DND-41 (cell line): ENCODE data around the gene ARID3A.

Experiments used
- ATAC-seq: fragments of 200-7000 bp; cut with Tn5 transposase; 3 replicates; pipeline ENCODE4 v1.9.1; 2021; ENCODE audit warnings: low read depth; ENCODE audit not compliant: insufficient read depth
- DNase-seq: peaks from one replicate; pipeline ENCODE4 v3.0.0-alpha.2; 2020
- H2AFZ ChIP-seq: 2 replicates; pipeline ENCODE4 v1.6.0; 2012; ENCODE audit warnings: low read depth, low read length
- H3K27ac ChIP-seq: 2 replicates; pipeline ENCODE4 v1.5.1; 2012; ENCODE audit warnings: low read length, inconsistent platforms
- H3K27me3 ChIP-seq: fragments of 200-600 bp; sonication (generic); 2 replicates; pipeline ENCODE4 v1.6.0; 2012; ENCODE audit warnings: low read length, mild to moderate bottlenecking, inconsistent platforms; ENCODE audit not compliant: insufficient read depth, poor library complexity
- H3K36me3 ChIP-seq: 2 replicates; pipeline ENCODE4 v1.5.1; 2012; ENCODE audit warnings: low read length, inconsistent platforms; ENCODE audit not compliant: insufficient read depth
- H3K4me1 ChIP-seq: 2 replicates; pipeline ENCODE4 v1.5.1; 2012; ENCODE audit warnings: mild to moderate bottlenecking, low read length; ENCODE audit not compliant: insufficient read depth
- H3K4me2 ChIP-seq: 2 replicates; pipeline ENCODE4 v1.6.0; 2012; ENCODE audit warnings: mild to moderate bottlenecking, moderate library complexity, low read length, inconsistent platforms; ENCODE audit not compliant: insufficient read depth
- H3K4me3 ChIP-seq, 2 experiments: fragments of 200-600 bp in 1 of 2; shearing (Covaris generic) in 1 of 2; 2 replicates each; pipeline ENCODE4 v1.5.1; 2012 to 2016; ENCODE audit warnings: inconsistent platforms in 2 of 2, low read length in 2 of 2, mild to moderate bottlenecking in 2 of 2, low read depth in 1 of 2, moderate library complexity in 1 of 2
- H3K79me2 ChIP-seq: 2 replicates; pipeline ENCODE4 v1.6.0; 2012; ENCODE audit warnings: low read length, inconsistent platforms; ENCODE audit not compliant: insufficient read depth
- H3K9ac ChIP-seq: 2 replicates; pipeline ENCODE4 v1.6.0; 2012; ENCODE audit warnings: low read depth, mild to moderate bottlenecking, inconsistent platforms, low read length, moderate library complexity
- H3K9me3 ChIP-seq: 2 replicates; pipeline ENCODE4 v1.5.1; 2012; ENCODE audit warnings: low read length, moderate library complexity, mild to moderate bottlenecking, inconsistent platforms; ENCODE audit not compliant: insufficient read depth, severe bottlenecking
- H4K20me1 ChIP-seq: 2 replicates; pipeline ENCODE4 v1.6.0; 2012; ENCODE audit warnings: low read length; ENCODE audit not compliant: insufficient read depth
- EZH2 ChIP-seq: IDR thresholded peaks from 3 replicates; pipeline ENCODE4 v1.6.1; 2012; ENCODE audit warnings: borderline replicate concordance, low read depth, mild to moderate bottlenecking, moderate library complexity, low read length, inconsistent platforms; ENCODE audit not compliant: severe bottlenecking
- TF ChIP-seq, protein P1 (sequence below): IDR thresholded peaks from 2 replicates; pipeline ENCODE4 v1.5.1; 2012; ENCODE audit warnings: borderline replicate concordance, low read length, moderate library complexity, mild to moderate bottlenecking; ENCODE audit not compliant: poor library complexity, severe bottlenecking; ENCODE audit errors: extremely low read depth

The ARID3A gene

GRCh38 chr19:903266-903797, 22.5 kb upstream of the ARID3A start:
- no peak overlapping the region for H3K9ac ChIP-seq
- no peak for DNase-seq
- H3K27me3 ChIP-seq = no peaks in the 10 kb centered on the region
- no peaks in the 10 kb centered on the region for H3K9me3 ChIP-seq
- no peak for TF ChIP-seq EZH2
- TF ChIP-seq, protein P1, sequence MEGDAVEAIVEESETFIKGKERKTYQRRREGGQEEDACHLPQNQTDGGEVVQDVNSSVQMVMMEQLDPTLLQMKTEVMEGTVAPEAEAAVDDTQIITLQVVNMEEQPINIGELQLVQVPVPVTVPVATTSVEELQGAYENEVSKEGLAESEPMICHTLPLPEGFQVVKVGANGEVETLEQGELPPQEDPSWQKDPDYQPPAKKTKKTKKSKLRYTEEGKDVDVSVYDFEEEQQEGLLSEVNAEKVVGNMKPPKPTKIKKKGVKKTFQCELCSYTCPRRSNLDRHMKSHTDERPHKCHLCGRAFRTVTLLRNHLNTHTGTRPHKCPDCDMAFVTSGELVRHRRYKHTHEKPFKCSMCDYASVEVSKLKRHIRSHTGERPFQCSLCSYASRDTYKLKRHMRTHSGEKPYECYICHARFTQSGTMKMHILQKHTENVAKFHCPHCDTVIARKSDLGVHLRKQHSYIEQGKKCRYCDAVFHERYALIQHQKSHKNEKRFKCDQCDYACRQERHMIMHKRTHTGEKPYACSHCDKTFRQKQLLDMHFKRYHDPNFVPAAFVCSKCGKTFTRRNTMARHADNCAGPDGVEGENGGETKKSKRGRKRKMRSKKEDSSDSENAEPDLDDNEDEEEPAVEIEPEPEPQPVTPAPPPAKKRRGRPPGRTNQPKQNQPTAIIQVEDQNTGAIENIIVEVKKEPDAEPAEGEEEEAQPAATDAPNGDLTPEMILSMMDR = no peak
- peaks cover 27% of the 10 kb centered on the region for H3K36me3 ChIP-seq
- no peak overlapping the region for H3K4me3 ChIP-seq
- no peak for ATAC-seq
- H3K79me2 ChIP-seq = peaks cover 20% of the 10 kb centered on the region
- H3K27ac ChIP-seq = no peak overlapping the region
- H4K20me1 ChIP-seq = peaks cover 26% of the 10 kb centered on the region
- no peak overlapping the region for H3K4me2 ChIP-seq
- no peak overlapping the region for H2AFZ ChIP-seq
- H3K4me1 ChIP-seq = no peaks in the 10 kb centered on the region

- H3K27ac ChIP-seq = no peak overlapping the region
- no peak overlapping the region for H3K9ac ChIP-seq
- H3K4me1 ChIP-seq = peaks cover 4% of the 10 kb centered on the region; the same call in 1 of the 2 replicates
- H3K36me3 ChIP-seq = peaks cover 16% of the 10 kb centered on the region; the same call in 1 of the 2 replicates
- DNase-seq = no peak
- no peaks in the 10 kb centered on the region for H3K27me3 ChIP-seq
- peaks cover 26% of the 10 kb centered on the region for H4K20me1 ChIP-seq
- no peaks in the 10 kb centered on the region for H3K9me3 ChIP-seq
- no peak overlapping the region for H2AFZ ChIP-seq
- no peak overlapping the region for H3K4me3 ChIP-seq
- H3K79me2 ChIP-seq = peaks cover 29% of the 10 kb centered on the region
- TF ChIP-seq, protein P1 = no peak
- TF ChIP-seq EZH2 = no peak
- no peak for ATAC-seq
- no peak overlapping the region for H3K4me2 ChIP-seq
Observed at GRCh38 chr19:904545-904944, 21.3 kb upstream of the ARID3A start.

DNA sequence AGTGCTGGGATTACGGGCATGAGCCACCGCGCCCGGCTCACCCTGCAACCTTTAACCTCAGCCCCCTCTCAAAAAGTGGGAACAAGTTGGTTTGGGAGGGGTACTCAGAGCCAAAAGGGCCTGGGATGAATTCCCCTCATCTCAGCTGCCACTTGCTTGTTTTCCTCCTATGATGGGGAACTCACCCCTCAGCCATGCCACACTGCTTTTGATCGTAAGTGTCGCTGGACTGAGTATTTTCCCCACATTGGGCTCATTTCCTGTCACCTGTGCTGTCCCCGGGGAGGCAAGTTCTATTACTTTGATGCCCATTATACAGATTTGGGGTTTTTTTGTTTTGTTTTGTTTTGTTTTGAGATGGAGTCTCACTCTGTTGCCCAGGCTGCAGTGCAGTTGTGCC, 19.4 kb upstream of the ARID3A start:
- Histone ChIP-seq H4K20me1 (peaks cover 23% of the 10 kb centered on the region), H3K9ac (no peak overlapping the region), H2AFZ (no peak overlapping the region), H3K4me3 (no peak overlapping the region), H3K4me2 (no peak overlapping the region), H3K27me3 (no peaks in the 10 kb centered on the region), H3K36me3 (peaks cover 5% of the 10 kb centered on the region; the same call in 1 of the 2 replicates), H3K4me1 (peaks cover 4% of the 10 kb centered on the region; the same call in 1 of the 2 replicates), H3K9me3 (no peaks in the 10 kb centered on the region), H3K79me2 (peaks cover 41% of the 10 kb centered on the region), H3K27ac (no peak overlapping the region)
- TF ChIP-seq, protein P1 = no peak
- TF ChIP-seq EZH2 = no peak
- ATAC-seq (no peak), DNase-seq (no peak)
